ENCODE results near the gene PEMT. TPM values are rescaled to one million over a fixed set of nuclear protein-coding genes. Genes with fewer than 3 reads are reported as not detected.

PEMT gene
- total and polyA plus RNA-seq, 7 donors = 5.3 to 21.9 (median 13.5) TPM

- intact Hi-C loops (cut with DNase I) = loop anchor here (5.0 kb wide), 1 partner anchor 52 kb away; no protein-coding TSS in a partner anchor
- no peaks in the 10 kb centered on the region for H3K36me3 ChIP-seq
- H3K4me3 ChIP-seq = no peak overlapping the region
- H3K4me1 ChIP-seq = peaks cover 0 to 16% (median 0%) of the 10 kb centered on the region in 4 donors
- no peaks in the 10 kb centered on the region for H3K9me3 ChIP-seq
- 91 to 92% methylated on average over 21 of the region's 21 CpGs for WGBS, 2 donors
- no peak overlapping the region for H3K27ac ChIP-seq
- no peak for TF ChIP-seq POLR2AphosphoS5 (IDR thresholded peaks at IDR 0.05)
- TF ChIP-seq EP300 (IDR thresholded peaks at IDR 0.05) = no peak
- H3K27me3 ChIP-seq = no peaks in the 10 kb centered on the region
- DNase-seq = no peak
Measured at GRCh38 chr17:17514993-17515933, 76.2 kb downstream of the PEMT start.

DNA sequence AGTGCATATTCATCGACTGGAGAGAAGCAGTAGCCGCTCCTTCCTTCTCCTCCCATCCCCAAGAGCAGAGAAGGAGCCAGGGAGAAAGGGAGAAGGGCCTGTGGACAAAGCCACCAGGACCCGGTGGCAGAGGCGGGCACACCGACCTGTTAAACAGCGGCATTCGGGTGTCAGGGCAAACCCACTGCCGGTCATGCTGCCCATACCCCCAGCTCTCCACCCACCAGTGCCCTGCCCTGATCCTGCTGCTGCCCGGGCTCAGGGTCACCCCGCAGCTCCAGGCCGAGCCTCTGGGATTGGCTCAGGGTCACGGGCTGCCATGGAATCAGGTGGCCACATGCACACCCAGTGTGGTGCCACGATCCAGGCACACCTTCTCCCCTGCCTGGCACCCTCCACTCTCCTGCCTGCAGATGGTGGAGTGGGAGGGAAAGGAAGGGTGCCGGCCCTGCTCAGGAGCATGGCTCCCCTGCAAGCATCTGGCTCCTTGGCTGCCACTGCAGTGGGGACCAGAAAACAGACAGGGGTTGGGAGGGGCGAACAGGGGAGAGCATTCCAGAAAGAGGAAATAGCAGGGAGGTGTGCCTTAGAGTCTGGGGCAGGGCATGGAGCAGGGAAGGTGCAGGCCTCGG lies 77.0 kb downstream of the PEMT start:
- WGBS, 2 donors = 88 to 90% methylated on average over 16 of the region's 16 CpGs
- Histone ChIP-seq H3K4me1 (peaks cover 0 to 16% (median 0%) of the 10 kb centered on the region in 4 donors), H3K4me3 (no peak overlapping the region), H3K9me3 (no peaks in the 10 kb centered on the region), H3K36me3 (no peaks in the 10 kb centered on the region), H3K27ac (no peak overlapping the region), H3K27me3 (no peaks in the 10 kb centered on the region)
- no peak for DNase-seq
- no peak for TF ChIP-seq POLR2A (IDR thresholded peaks at IDR 0.05)
- no peak for TF ChIP-seq EP300 (IDR thresholded peaks at IDR 0.05)
- TF ChIP-seq POLR2AphosphoS5 (IDR thresholded peaks at IDR 0.05) = no peak
- TF ChIP-seq CTCF (IDR thresholded peaks at IDR 0.05) = no peak
- intact Hi-C loops (cut with DNase I) = loop anchor here (5.0 kb wide), 1 partner anchor 53 kb away; no protein-coding TSS in a partner anchor

GRCh38 chr17:17513626-17514025 lies 77.9 kb downstream of the PEMT start:
- no peak for TF ChIP-seq POLR2AphosphoS5 (IDR thresholded peaks at IDR 0.05)
- DNase-seq = no peak
- Histone ChIP-seq H3K9me3 (no peaks in the 10 kb centered on the region), H3K27ac (no peak overlapping the region), H3K4me1 (peaks cover 0 to 8% (median 0%) of the 10 kb centered on the region in 4 donors), H3K4me3 (no peak overlapping the region), H3K27me3 (no peaks in the 10 kb centered on the region), H3K36me3 (no peaks in the 10 kb centered on the region)
- WGBS, 2 donors = 97% methylated on average over 7 of the region's 7 CpGs
- intact Hi-C loops (cut with DNase I) = loop anchor here (5.0 kb wide), 1 partner anchor 54 kb away; no protein-coding TSS in a partner anchor

DNA sequence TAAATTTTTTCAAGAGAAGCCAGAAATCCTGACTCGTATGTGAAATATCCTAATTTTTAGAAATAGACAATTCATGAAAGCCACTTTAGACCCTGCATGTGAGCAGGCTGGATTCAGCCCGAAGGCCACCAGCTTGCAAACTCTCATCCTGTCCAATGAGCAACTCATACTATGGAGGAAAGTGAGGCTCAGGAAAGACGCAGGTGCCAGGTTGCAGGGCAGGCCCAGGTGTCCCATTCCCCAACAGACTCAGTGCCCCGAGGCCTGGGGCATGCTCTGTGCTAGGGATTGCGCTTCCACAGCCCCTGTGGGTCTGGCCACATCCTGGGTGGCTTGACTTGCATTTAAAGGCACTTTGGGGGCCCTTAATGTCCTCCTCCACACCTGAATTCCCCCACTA lies 78.6 kb downstream of the PEMT start:
- no peaks in the 10 kb centered on the region for H3K9me3 ChIP-seq
- 91 to 97% methylated on average over 5 of the region's 5 CpGs for WGBS, 2 donors
- H3K36me3 ChIP-seq = no peaks in the 10 kb centered on the region
- H3K4me1 ChIP-seq = peaks cover 0 to under 1% (median 0%) of the 10 kb centered on the region in 4 donors
- DNase-seq = no peak
- H3K27me3 ChIP-seq = no peaks in the 10 kb centered on the region
- H3K4me3 ChIP-seq = no peak overlapping the region
- TF ChIP-seq POLR2AphosphoS5 (IDR thresholded peaks at IDR 0.05) = no peak
- no peak for TF ChIP-seq EP300 (IDR thresholded peaks at IDR 0.05)
- TF ChIP-seq POLR2A (IDR thresholded peaks at IDR 0.05) = no peak
- TF ChIP-seq CTCF (IDR thresholded peaks at IDR 0.05) = no peak
- intact Hi-C loops (cut with DNase I) = loop anchor here (5.0 kb wide), 1 partner anchor 54 kb away; no protein-coding TSS in a partner anchor
- no peak overlapping the region for H3K27ac ChIP-seq

GRCh38 chr17:17511881-17512858 lies 79.3 kb downstream of the PEMT start:
- WGBS, 2 donors = 85 to 92% methylated on average over 29 of the region's 29 CpGs
- Histone ChIP-seq H3K27ac (no peak overlapping the region), H3K36me3 (no peaks in the 10 kb centered on the region), H3K4me3 (no peak overlapping the region), H3K9me3 (no peaks in the 10 kb centered on the region), H3K27me3 (no peaks in the 10 kb centered on the region), H3K4me1 (no peaks in the 10 kb centered on the region)
- TF ChIP-seq POLR2AphosphoS5 (IDR thresholded peaks at IDR 0.05) (no peak), CTCF (IDR thresholded peaks at IDR 0.05) (no peak), POLR2A (IDR thresholded peaks at IDR 0.05) (no peak), EP300 (IDR thresholded peaks at IDR 0.05) (no peak)
- no peak for DNase-seq
- intact Hi-C loops (cut with DNase I) = loop anchor here (5.0 kb wide), 1 partner anchor 55 kb away; no protein-coding TSS in a partner anchor

Data from sigmoid colon (tissue), 7 donors.